ENCODE results near the gene PTPRE. TPM values are rescaled to one million over a fixed set of nuclear protein-coding genes. Genes with fewer than 3 reads are reported as not detected.
A peak's percentile ranks its signal among the peaks of the same experiment; 100 is the strongest.

PTPRE gene
- total RNA-seq, 1 donor from 2014 or later: 0.21 TPM

DNA sequence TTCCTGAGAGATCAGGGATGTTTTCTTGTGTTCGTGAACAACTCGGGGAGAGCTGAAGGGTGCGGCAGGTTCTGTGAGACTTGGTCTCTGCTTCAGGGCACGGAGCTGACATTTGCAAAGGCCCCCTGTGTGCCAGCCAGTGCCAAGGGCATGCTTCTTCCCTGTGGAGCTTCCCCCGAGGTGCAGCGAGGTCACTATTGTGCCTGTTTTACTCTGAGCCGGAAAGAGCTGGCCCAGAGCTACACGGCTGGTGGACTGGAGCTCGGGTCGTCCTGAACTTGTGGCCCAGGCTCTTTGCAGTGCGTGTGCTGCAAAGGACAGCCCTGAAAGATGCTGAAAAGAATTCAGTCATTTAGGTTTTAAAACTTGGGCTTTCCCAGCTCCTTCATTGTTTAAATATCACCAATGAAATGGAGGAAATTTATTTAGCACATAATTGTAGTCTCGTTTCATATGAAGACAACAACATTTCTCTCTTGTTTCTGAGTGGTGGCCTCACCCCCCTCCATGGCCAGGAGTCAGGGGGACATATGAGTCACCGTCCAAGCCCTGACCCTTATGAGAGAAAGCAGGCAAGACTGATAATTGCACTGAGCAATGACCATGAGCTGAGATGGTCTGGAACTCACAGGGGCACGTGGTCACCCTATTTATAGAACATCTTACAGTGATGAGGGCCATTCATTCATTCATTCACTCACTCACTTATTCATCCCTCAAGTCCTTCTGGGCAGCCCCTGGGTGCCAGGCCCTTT lies 102.6 kb downstream of the PTPRE start:
- Histone ChIP-seq H3K27ac (no peak overlapping the region), H3K9ac (no peak overlapping the region), H3K4me2 (no peak overlapping the region), H2AFZ (replicated peaks) (no peak overlapping the region), H3K79me2 (ENCODE audit: low read depth) (no peaks in the 10 kb centered on the region), H3K4me1 (peaks cover 9% of the 10 kb centered on the region), H3K36me3 (no peaks in the 10 kb centered on the region), H4K20me1 (ENCODE audit: low read depth) (no peaks in the 10 kb centered on the region), H3K27me3 (peaks cover 40% of the 10 kb centered on the region), H3K9me3 (ENCODE audit: low read depth) (no peaks in the 10 kb centered on the region), H3K4me3 (no peak overlapping the region), H3F3A (ENCODE audit: low read depth) (peaks cover 8% of the 10 kb centered on the region)
- H3K36me3 Mint-ChIP-seq: no peaks in the 10 kb centered on the region
- no peak overlapping the region for H3K27ac Mint-ChIP-seq
- DNase-seq (ENCODE audit: low spot score): no peak
- no peak overlapping the region for H3K4me3 Mint-ChIP-seq
- peaks cover 25% of the 10 kb centered on the region for H3K4me1 Mint-ChIP-seq
- peaks cover 8% of the 10 kb centered on the region for H3K27me3 Mint-ChIP-seq (ENCODE audit: insufficient read depth, low read depth)
- TF ChIP-seq, protein P1, sequence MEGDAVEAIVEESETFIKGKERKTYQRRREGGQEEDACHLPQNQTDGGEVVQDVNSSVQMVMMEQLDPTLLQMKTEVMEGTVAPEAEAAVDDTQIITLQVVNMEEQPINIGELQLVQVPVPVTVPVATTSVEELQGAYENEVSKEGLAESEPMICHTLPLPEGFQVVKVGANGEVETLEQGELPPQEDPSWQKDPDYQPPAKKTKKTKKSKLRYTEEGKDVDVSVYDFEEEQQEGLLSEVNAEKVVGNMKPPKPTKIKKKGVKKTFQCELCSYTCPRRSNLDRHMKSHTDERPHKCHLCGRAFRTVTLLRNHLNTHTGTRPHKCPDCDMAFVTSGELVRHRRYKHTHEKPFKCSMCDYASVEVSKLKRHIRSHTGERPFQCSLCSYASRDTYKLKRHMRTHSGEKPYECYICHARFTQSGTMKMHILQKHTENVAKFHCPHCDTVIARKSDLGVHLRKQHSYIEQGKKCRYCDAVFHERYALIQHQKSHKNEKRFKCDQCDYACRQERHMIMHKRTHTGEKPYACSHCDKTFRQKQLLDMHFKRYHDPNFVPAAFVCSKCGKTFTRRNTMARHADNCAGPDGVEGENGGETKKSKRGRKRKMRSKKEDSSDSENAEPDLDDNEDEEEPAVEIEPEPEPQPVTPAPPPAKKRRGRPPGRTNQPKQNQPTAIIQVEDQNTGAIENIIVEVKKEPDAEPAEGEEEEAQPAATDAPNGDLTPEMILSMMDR (IDR thresholded peaks at IDR 0.05): no peak
- no peak for TF ChIP-seq EZH2 (IDR thresholded peaks at IDR 0.05)
- TF ChIP-seq EZH2phosphoT487 (IDR thresholded peaks at IDR 0.05): no peak
- H3K9me3 Mint-ChIP-seq: peaks cover 4% of the 10 kb centered on the region

DNA sequence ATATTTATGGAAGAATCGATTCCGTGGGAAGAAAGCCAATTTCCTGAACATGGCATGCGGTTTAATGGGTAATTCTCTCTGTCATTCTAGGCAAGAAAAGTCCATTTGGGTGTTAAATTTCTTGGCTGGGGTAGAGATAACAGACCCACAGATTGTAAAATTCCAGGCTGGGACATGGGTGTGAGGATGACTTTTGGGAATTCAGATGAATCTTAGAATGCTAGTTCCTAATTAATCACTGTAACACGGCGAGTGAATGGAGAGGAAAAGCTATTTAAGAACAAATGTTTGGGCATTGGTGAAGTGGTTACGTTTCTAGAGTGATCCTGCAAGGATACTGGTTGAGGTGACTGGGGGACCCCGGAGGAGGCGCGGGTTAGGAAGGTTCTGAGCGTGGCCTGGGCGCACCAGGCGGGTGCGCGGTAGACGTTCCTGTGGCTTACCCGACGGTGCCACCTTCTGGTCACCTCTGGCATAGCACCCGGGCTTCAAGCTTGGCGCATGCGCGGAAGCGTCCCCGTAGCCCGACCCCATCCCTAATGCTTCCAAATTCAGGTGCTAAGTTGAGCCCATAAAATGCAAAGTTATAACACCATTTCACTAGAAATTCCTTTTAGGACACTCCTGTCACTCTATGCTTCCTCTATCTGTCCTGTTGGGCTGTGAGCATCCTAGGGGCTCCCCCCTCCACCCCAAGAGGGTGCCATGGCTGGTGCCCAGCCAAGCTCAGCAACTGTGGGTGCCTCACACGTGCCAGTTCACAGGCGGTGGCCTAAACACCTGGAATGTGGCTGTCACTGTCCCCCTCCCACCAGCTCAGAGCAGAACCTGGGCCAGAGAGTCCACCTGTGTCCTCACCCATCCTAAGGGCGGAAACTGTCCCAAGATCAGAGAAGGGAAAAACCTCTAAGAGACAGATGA lies 104.4 kb downstream of the PTPRE start:
- H3K27me3 Mint-ChIP-seq (ENCODE audit: insufficient read depth, low read depth): peaks cover 9% of the 10 kb centered on the region
- no peaks in the 10 kb centered on the region for H3K36me3 Mint-ChIP-seq
- Histone ChIP-seq H3K9ac (no peak overlapping the region), H3K36me3 (no peaks in the 10 kb centered on the region), H2AFZ (replicated peaks) (no peak overlapping the region), H3K4me3 (no peak overlapping the region), H3K27ac (no peak overlapping the region), H3K79me2 (ENCODE audit: low read depth) (no peaks in the 10 kb centered on the region), H3K9me3 (ENCODE audit: low read depth) (no peaks in the 10 kb centered on the region), H3F3A (ENCODE audit: low read depth) (peaks cover 8% of the 10 kb centered on the region), H3K4me2 (no peak overlapping the region), H4K20me1 (ENCODE audit: low read depth) (no peaks in the 10 kb centered on the region), H3K27me3 (peaks cover 40% of the 10 kb centered on the region), H3K4me1 (peaks cover 9% of the 10 kb centered on the region)
- peaks cover 4% of the 10 kb centered on the region for H3K9me3 Mint-ChIP-seq
- DNase-seq (ENCODE audit: low spot score): peak; percentile 89
- peaks cover 25% of the 10 kb centered on the region for H3K4me1 Mint-ChIP-seq
- TF ChIP-seq EZH2phosphoT487 (IDR thresholded peaks at IDR 0.05) (no peak), EZH2 (IDR thresholded peaks at IDR 0.05) (peak; percentile 49)
- TF ChIP-seq, protein P1 (IDR thresholded peaks at IDR 0.05): peak; percentile 92
- no peak overlapping the region for H3K4me3 Mint-ChIP-seq
- no peak overlapping the region for H3K27ac Mint-ChIP-seq

DNA sequence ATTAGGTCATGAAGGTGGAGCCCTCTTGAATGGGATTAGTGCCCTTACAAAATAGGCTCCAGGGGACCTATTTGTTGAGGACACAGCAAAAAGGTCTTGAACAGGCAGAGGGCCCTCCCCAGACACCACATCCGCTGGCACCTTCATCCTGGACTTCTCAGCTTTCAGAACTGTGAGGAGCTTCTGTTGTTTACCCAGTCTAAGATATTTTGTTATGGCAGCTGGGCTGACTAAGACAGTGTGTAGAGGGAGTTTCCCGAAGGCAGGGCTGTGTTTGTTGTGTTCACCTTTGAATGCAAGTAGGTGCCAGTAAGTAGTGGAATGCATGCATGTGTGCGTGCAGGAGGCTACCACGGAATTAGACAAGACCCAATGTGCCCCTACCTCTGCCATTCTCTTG lies 106.7 kb downstream of the PTPRE start:
- Histone ChIP-seq H3F3A (ENCODE audit: low read depth) (peaks cover 8% of the 10 kb centered on the region), H3K9ac (no peak overlapping the region), H3K4me1 (peaks cover 9% of the 10 kb centered on the region), H2AFZ (replicated peaks) (no peak overlapping the region), H3K4me3 (no peak overlapping the region), H3K9me3 (ENCODE audit: low read depth) (no peaks in the 10 kb centered on the region), H3K4me2 (no peak overlapping the region), H3K36me3 (no peaks in the 10 kb centered on the region), H4K20me1 (ENCODE audit: low read depth) (no peaks in the 10 kb centered on the region), H3K27ac (no peak overlapping the region), H3K27me3 (peaks cover 36% of the 10 kb centered on the region), H3K79me2 (ENCODE audit: low read depth) (no peaks in the 10 kb centered on the region)
- no peak overlapping the region for H3K27ac Mint-ChIP-seq
- H3K4me3 Mint-ChIP-seq: no peak overlapping the region
- peaks cover 26% of the 10 kb centered on the region for H3K4me1 Mint-ChIP-seq
- no peak for DNase-seq (ENCODE audit: low spot score)
- TF ChIP-seq EZH2 (IDR thresholded peaks at IDR 0.05): no peak
- TF ChIP-seq, protein P1 (IDR thresholded peaks at IDR 0.05): no peak
- no peak for TF ChIP-seq EZH2phosphoT487 (IDR thresholded peaks at IDR 0.05)
- H3K9me3 Mint-ChIP-seq: peaks cover 4% of the 10 kb centered on the region
- H3K27me3 Mint-ChIP-seq (ENCODE audit: insufficient read depth, low read depth): peaks cover 12% of the 10 kb centered on the region
- H3K36me3 Mint-ChIP-seq: no peaks in the 10 kb centered on the region

All from neural progenitor cell (in vitro differentiated cells).